ENCODE results near the gene NAA20.

GRCh38 chr20:19986419-19986818 lies 30.7 kb upstream of the NAA20 start:
- TF ChIP-seq, protein P1, sequence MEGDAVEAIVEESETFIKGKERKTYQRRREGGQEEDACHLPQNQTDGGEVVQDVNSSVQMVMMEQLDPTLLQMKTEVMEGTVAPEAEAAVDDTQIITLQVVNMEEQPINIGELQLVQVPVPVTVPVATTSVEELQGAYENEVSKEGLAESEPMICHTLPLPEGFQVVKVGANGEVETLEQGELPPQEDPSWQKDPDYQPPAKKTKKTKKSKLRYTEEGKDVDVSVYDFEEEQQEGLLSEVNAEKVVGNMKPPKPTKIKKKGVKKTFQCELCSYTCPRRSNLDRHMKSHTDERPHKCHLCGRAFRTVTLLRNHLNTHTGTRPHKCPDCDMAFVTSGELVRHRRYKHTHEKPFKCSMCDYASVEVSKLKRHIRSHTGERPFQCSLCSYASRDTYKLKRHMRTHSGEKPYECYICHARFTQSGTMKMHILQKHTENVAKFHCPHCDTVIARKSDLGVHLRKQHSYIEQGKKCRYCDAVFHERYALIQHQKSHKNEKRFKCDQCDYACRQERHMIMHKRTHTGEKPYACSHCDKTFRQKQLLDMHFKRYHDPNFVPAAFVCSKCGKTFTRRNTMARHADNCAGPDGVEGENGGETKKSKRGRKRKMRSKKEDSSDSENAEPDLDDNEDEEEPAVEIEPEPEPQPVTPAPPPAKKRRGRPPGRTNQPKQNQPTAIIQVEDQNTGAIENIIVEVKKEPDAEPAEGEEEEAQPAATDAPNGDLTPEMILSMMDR (conservative IDR thresholded peaks at IDR 0.05 in 1 of 2, IDR thresholded peaks at IDR 0.05 in 1 of 2; ENCODE audit: low read depth in 1 of 2, low read length in 2 of 2), result no peak
- TF ChIP-seq EZH2 (IDR thresholded peaks at IDR 0.05; ENCODE audit: low read length, missing control alignments), result no peak

All from fibroblast of lung (primary cell).